Activated naive CD8-positive, alpha-beta T cell treated with anti-CD3 and anti-CD28 coated beads, Interleukin-2, amount 10 ng/mL, durations not matched to agents 7 days and 5 days (primary cell): ENCODE measurements around the gene TMEM181. TPM values are rescaled to one million over a fixed set of nuclear protein-coding genes. Genes with fewer than 3 reads are reported as not detected.
"Not testable (repeated sequence)": the region's sequence is repeated elsewhere in the genome, so short reads cannot be mapped to it uniquely, and the experiment has no call there.

Experiments
- ATAC-seq: fragments of 150-1000 bp; cut with Tn5 transposase; one replicate; pipeline ENCODE4 v1.10.0; 2021; ENCODE audit warnings: low read depth, moderate library complexity
- POLR2A ChIA-PET: fragments of 350-600 bp; sonication (Branson Sonifier 250); formaldehyde crosslinking; loops from one replicate; lab custom pipeline; 2021; ENCODE audit warnings: antibody characterized with exemption; lab: Charles Lee
- DNase-seq: peaks from one replicate; pipeline ENCODE4 v3.0.0; 2021
- H3K27ac Mint-ChIP-seq: one replicate; pipeline ENCODE4 v1.8.0; 2022; ENCODE audit warnings: mild to moderate bottlenecking, mixed read lengths
- H3K27me3 Mint-ChIP-seq: one replicate; pipeline ENCODE4 v1.8.0; 2022; ENCODE audit warnings: mild to moderate bottlenecking, moderate library complexity, mixed read lengths
- H3K36me3 Mint-ChIP-seq: one replicate; pipeline ENCODE4 v1.8.0; 2021; ENCODE audit warnings: mild to moderate bottlenecking, mixed read lengths
- H3K4me1 Mint-ChIP-seq: one replicate; pipeline ENCODE4 v1.8.0; 2021; ENCODE audit warnings: mixed read lengths
- H3K4me3 Mint-ChIP-seq: one replicate; pipeline ENCODE4 v1.8.0; 2022; ENCODE audit warnings: mild to moderate bottlenecking, moderate library complexity, mixed read lengths
- H3K9me3 Mint-ChIP-seq: one replicate; pipeline ENCODE4 v1.8.0; 2021; ENCODE audit warnings: mixed read lengths
- total RNA-seq, 2 experiments: library from RNA; stranded (reverse); gene quantifications; one replicate each; pipeline ENCODE4 v1.2.3, GENCODE V29; 2021

Gene TMEM181
- total RNA-seq, 2 experiments from 2014 or later, result 16.8 to 17.7 TPM

- Mint-ChIP-seq H3K9me3 (no peaks in the 10 kb centered on the region), H3K36me3 (peaks cover 39% of the 10 kb centered on the region), H3K27me3 (no peaks in the 10 kb centered on the region), H3K27ac (peak overlapping the region; percentile 45), H3K4me1 (peaks cover 17% of the 10 kb centered on the region), H3K4me3 (no peak overlapping the region)
- no peak for ATAC-seq
- no peak for DNase-seq
- POLR2A ChIA-PET, result no interaction called here
Measured at GRCh38 chr6:158668707-158669103, 108.8 kb downstream of the TMEM181 start.

- Mint-ChIP-seq H3K27me3 (no peaks in the 10 kb centered on the region), H3K36me3 (peaks cover 44% of the 10 kb centered on the region), H3K4me1 (peaks cover 16% of the 10 kb centered on the region), H3K4me3 (no peak overlapping the region), H3K9me3 (no peaks in the 10 kb centered on the region), H3K27ac (no peak overlapping the region)
- POLR2A ChIA-PET, result no interaction called here
- DNase-seq, result no peak
- ATAC-seq, result no peak
Measured at GRCh38 chr6:158669145-158670035, 109.5 kb downstream of the TMEM181 start.

- POLR2A ChIA-PET, H3K4me3 Mint-ChIP-seq: not testable (repeated sequence)
- H3K36me3 Mint-ChIP-seq, result peaks cover 48% of the 10 kb centered on the region
Measured at GRCh38 chr6:158672119-158672518, 112.2 kb downstream of the TMEM181 start.

GRCh38 chr6:158672726-158673125, 112.8 kb downstream of the TMEM181 start:
- POLR2A ChIA-PET, result no interaction called here
- peaks cover 8% of the 10 kb centered on the region for H3K4me1 Mint-ChIP-seq

More at GRCh38 chr6:158672119-158672518, 112.2 kb downstream of the TMEM181 start:
- not testable (repeated sequence) for H3K9me3 Mint-ChIP-seq, H3K4me1 Mint-ChIP-seq, DNase-seq, H3K27me3 Mint-ChIP-seq, ATAC-seq, H3K27ac Mint-ChIP-seq

GRCh38 chr6:158674342-158675131, 114.6 kb downstream of the TMEM181 start:
- Mint-ChIP-seq H3K36me3 (peaks cover 48% of the 10 kb centered on the region), H3K27ac (no peak overlapping the region), H3K27me3 (no peaks in the 10 kb centered on the region), H3K4me1 (peaks cover 3% of the 10 kb centered on the region), H3K9me3 (no peaks in the 10 kb centered on the region), H3K4me3 (no peak overlapping the region)
- ATAC-seq (no peak), DNase-seq (no peak)
- POLR2A ChIA-PET, result no interaction called here

More at GRCh38 chr6:158672726-158673125, 112.8 kb downstream of the TMEM181 start:
- DNase-seq (no peak), ATAC-seq (no peak)
- Mint-ChIP-seq H3K4me3 (no peak overlapping the region), H3K27me3 (no peaks in the 10 kb centered on the region), H3K36me3 (peaks cover 45% of the 10 kb centered on the region), H3K9me3 (no peaks in the 10 kb centered on the region), H3K27ac (no peak overlapping the region)

GRCh38 chr6:158677094-158677493, 117.2 kb downstream of the TMEM181 start:
- DNase-seq, H3K9me3 Mint-ChIP-seq, POLR2A ChIA-PET, H3K27ac Mint-ChIP-seq, H3K4me1 Mint-ChIP-seq, H3K4me3 Mint-ChIP-seq, H3K27me3 Mint-ChIP-seq, ATAC-seq: not testable (repeated sequence)
- H3K36me3 Mint-ChIP-seq, result peaks cover 55% of the 10 kb centered on the region

- Mint-ChIP-seq H3K4me3 (no peak overlapping the region), H3K4me1 (peaks cover 4% of the 10 kb centered on the region), H3K27me3 (no peaks in the 10 kb centered on the region), H3K9me3 (no peaks in the 10 kb centered on the region), H3K27ac (no peak overlapping the region), H3K36me3 (peaks cover 60% of the 10 kb centered on the region)
- DNase-seq (no peak), ATAC-seq (no peak)
- POLR2A ChIA-PET, result no interaction called here
Measured at GRCh38 chr6:158677906-158678578, 118.2 kb downstream of the TMEM181 start.

GRCh38 chr6:158680015-158680414, 120.1 kb downstream of the TMEM181 start:
- no peaks in the 10 kb centered on the region for H3K9me3 Mint-ChIP-seq
- POLR2A ChIA-PET, result no interaction called here
- H3K27me3 Mint-ChIP-seq, result no peaks in the 10 kb centered on the region
- no peak for ATAC-seq
- H3K4me1 Mint-ChIP-seq, result peaks cover 13% of the 10 kb centered on the region
- H3K27ac Mint-ChIP-seq, result no peak overlapping the region
- H3K4me3 Mint-ChIP-seq, result no peak overlapping the region
- H3K36me3 Mint-ChIP-seq, result peaks cover 60% of the 10 kb centered on the region
- no peak for DNase-seq

- H3K27me3 Mint-ChIP-seq, result no peaks in the 10 kb centered on the region
- POLR2A ChIA-PET, result no interaction called here
- no peak for ATAC-seq
- H3K4me3 Mint-ChIP-seq, result no peak overlapping the region
- DNase-seq, result no peak
- H3K4me1 Mint-ChIP-seq, result peaks cover 13% of the 10 kb centered on the region
- H3K27ac Mint-ChIP-seq, result no peak overlapping the region
- H3K36me3 Mint-ChIP-seq, result peaks cover 57% of the 10 kb centered on the region
- H3K9me3 Mint-ChIP-seq, result no peaks in the 10 kb centered on the region
Measured at GRCh38 chr6:158680481-158680880, 120.6 kb downstream of the TMEM181 start.

- ATAC-seq, result no peak
Measured at GRCh38 chr6:158684311-158684710, 124.4 kb downstream of the TMEM181 start.

GRCh38 chr6:158684745-158685324, 124.9 kb downstream of the TMEM181 start:
- Mint-ChIP-seq H3K9me3 (no peaks in the 10 kb centered on the region), H3K4me3 (no peak overlapping the region), H3K27me3 (no peaks in the 10 kb centered on the region), H3K27ac (peak overlapping the region; percentile 15), H3K36me3 (peaks cover 51% of the 10 kb centered on the region), H3K4me1 (peaks cover 43% of the 10 kb centered on the region)
- DNase-seq (no peak), ATAC-seq (no peak)
- POLR2A ChIA-PET, result interaction anchor here (1.2 to 1.5 kb wide), 2 partner anchors 32 to 41 kb away, joined by 4 to 5 read pairs; partner anchors contain the start of gene DYNLT1

More at GRCh38 chr6:158684311-158684710, 124.4 kb downstream of the TMEM181 start:
- DNase-seq, result no peak
- Mint-ChIP-seq H3K36me3 (peaks cover 50% of the 10 kb centered on the region), H3K4me3 (no peak overlapping the region), H3K9me3 (no peaks in the 10 kb centered on the region), H3K4me1 (peaks cover 41% of the 10 kb centered on the region), H3K27me3 (no peaks in the 10 kb centered on the region), H3K27ac (no peak overlapping the region)
- POLR2A ChIA-PET, result interaction anchor here (1.2 to 1.5 kb wide), 2 partner anchors 31 to 40 kb away, joined by 4 to 5 read pairs; partner anchors contain the start of gene DYNLT1
